ENCODE data around the gene DARS1. TPM values are rescaled to one million over a fixed set of nuclear protein-coding genes. Genes with fewer than 3 reads are reported as not detected.

The DARS1 gene
- total RNA-seq, 1 donor: 119 TPM

DNA sequence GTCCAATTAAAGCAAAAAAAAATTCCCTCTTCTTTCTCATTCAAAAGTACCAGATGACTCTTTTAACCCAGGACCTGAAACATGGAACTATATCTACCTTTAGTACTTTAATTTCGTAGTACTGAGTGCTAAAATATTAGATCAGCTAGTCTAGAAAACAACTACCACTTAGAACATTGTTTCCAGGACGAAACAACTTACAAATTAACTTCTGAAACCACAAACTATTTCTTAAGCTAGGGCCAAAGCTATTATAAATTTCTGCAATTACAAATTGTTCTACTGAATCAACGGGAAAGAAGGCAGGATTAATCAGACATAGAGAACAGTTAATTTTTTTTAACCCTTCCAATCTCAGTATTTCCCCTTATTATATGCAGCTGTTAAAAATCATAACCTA, 39.9 kb downstream of the DARS1 start:
- Histone ChIP-seq H3K4me3 (ENCODE audit: insufficient read depth, low read length) (no peak overlapping the region), H3K27me3 (ENCODE audit: insufficient read depth, low read length) (no peaks in the 10 kb centered on the region), H4K20me1 (ENCODE audit: insufficient read depth, low read length) (peaks cover 16% of the 10 kb centered on the region), H3K4me2 (ENCODE audit: insufficient read depth, low read length) (no peak overlapping the region), H2AFZ (ENCODE audit: low read length) (no peak overlapping the region), H3K36me3 (ENCODE audit: insufficient read depth, low read length) (no peaks in the 10 kb centered on the region), H3K79me2 (ENCODE audit: insufficient read depth, low read length) (peaks cover 34% of the 10 kb centered on the region), H3K9me3 (ENCODE audit: low read depth, low read length) (no peaks in the 10 kb centered on the region), H3K27ac (ENCODE audit: low read depth, low read length) (no peak overlapping the region), H3K4me1 (ENCODE audit: insufficient read depth, low read length) (peaks cover 18% of the 10 kb centered on the region)
- no peak for DNase-seq (ENCODE audit: insufficient read length, low spot score, missing footprints)
- TF ChIP-seq, protein P1, sequence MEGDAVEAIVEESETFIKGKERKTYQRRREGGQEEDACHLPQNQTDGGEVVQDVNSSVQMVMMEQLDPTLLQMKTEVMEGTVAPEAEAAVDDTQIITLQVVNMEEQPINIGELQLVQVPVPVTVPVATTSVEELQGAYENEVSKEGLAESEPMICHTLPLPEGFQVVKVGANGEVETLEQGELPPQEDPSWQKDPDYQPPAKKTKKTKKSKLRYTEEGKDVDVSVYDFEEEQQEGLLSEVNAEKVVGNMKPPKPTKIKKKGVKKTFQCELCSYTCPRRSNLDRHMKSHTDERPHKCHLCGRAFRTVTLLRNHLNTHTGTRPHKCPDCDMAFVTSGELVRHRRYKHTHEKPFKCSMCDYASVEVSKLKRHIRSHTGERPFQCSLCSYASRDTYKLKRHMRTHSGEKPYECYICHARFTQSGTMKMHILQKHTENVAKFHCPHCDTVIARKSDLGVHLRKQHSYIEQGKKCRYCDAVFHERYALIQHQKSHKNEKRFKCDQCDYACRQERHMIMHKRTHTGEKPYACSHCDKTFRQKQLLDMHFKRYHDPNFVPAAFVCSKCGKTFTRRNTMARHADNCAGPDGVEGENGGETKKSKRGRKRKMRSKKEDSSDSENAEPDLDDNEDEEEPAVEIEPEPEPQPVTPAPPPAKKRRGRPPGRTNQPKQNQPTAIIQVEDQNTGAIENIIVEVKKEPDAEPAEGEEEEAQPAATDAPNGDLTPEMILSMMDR (IDR thresholded peaks at IDR 0.05; ENCODE audit: extremely low read depth, low read depth, low read length): no peak

DNA sequence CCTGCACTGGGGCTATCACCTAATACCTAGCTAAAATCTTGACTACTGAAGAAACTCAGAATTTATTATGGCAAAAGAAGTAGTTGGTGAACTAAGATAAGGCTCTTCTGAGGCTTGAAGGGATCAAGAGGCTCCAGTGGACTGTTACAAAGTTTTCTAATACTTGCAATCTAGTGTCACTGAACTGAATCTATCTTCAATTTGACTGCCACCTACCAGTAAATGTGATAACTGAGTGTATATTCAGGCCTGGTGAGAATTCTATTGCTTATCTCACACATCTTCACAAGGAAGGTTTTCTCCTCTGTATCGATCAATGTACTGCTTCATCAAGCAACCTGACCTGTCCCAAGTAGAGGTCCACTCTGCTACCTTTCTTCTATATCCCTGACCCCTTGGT, 40.8 kb downstream of the DARS1 start:
- no peak overlapping the region for H3K27ac ChIP-seq (ENCODE audit: low read depth, low read length)
- no peaks in the 10 kb centered on the region for H3K9me3 ChIP-seq (ENCODE audit: low read depth, low read length)
- peaks cover 12% of the 10 kb centered on the region for H4K20me1 ChIP-seq (ENCODE audit: insufficient read depth, low read length)
- H3K36me3 ChIP-seq (ENCODE audit: insufficient read depth, low read length): no peaks in the 10 kb centered on the region
- H3K4me3 ChIP-seq (ENCODE audit: insufficient read depth, low read length): no peak overlapping the region
- no peaks in the 10 kb centered on the region for H3K27me3 ChIP-seq (ENCODE audit: insufficient read depth, low read length)
- TF ChIP-seq, protein P1 (IDR thresholded peaks at IDR 0.05; ENCODE audit: extremely low read depth, low read depth, low read length): no peak
- H2AFZ ChIP-seq (ENCODE audit: low read length): no peak overlapping the region
- DNase-seq (ENCODE audit: insufficient read length, low spot score, missing footprints): no peak
- H3K4me2 ChIP-seq (ENCODE audit: insufficient read depth, low read length): no peak overlapping the region
- peaks cover 29% of the 10 kb centered on the region for H3K79me2 ChIP-seq (ENCODE audit: insufficient read depth, low read length)
- peaks cover 14% of the 10 kb centered on the region for H3K4me1 ChIP-seq (ENCODE audit: insufficient read depth, low read length)

DNA sequence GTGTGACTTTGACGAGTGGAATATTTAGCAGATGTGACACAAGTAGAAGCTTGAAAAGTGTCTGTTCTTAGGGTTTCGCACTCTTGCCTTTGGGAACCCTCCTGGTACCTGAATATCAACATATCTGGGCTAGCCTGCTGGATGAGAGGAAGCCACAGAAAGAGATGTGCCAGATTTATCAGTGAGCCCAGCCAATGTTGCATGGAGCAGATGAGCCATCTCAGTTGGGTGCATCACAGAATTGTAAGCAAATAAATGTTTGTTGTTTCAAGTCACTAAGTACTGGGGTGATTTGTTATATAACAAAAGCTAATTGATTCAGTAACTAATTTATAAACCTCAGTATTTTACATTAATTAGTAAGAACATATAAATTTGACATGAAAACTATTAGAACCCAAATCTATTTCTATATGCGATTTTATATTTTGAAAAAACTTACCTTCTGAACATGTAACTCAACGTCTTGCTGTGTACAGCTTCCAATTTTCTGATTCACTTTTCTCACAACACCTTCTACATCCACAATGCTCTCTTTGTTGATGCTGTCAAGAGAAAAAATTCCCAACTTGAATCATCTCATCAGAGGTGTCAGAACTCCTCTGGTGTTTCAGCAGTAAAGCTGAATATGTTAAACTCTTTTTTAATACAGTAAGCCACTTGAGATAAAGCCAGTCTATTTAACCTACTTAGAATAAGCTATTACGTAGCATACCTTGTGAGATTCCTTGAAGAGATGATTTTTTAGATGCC, 42.3 kb downstream of the DARS1 start:
- no peak overlapping the region for H3K4me3 ChIP-seq (ENCODE audit: insufficient read depth, low read length)
- no peak overlapping the region for H2AFZ ChIP-seq (ENCODE audit: low read length)
- TF ChIP-seq, protein P1 (IDR thresholded peaks at IDR 0.05; ENCODE audit: extremely low read depth, low read depth, low read length): no peak
- no peaks in the 10 kb centered on the region for H3K9me3 ChIP-seq (ENCODE audit: low read depth, low read length)
- H3K4me2 ChIP-seq (ENCODE audit: insufficient read depth, low read length): no peak overlapping the region
- H3K36me3 ChIP-seq (ENCODE audit: insufficient read depth, low read length): no peaks in the 10 kb centered on the region
- peaks cover under 1% of the 10 kb centered on the region for H3K4me1 ChIP-seq (ENCODE audit: insufficient read depth, low read length)
- H3K79me2 ChIP-seq (ENCODE audit: insufficient read depth, low read length): peaks cover 23% of the 10 kb centered on the region
- no peak for DNase-seq (ENCODE audit: insufficient read length, low spot score, missing footprints)
- H3K27me3 ChIP-seq (ENCODE audit: insufficient read depth, low read length): no peaks in the 10 kb centered on the region
- peaks cover 7% of the 10 kb centered on the region for H4K20me1 ChIP-seq (ENCODE audit: insufficient read depth, low read length)
- no peak overlapping the region for H3K27ac ChIP-seq (ENCODE audit: low read depth, low read length)

DNA sequence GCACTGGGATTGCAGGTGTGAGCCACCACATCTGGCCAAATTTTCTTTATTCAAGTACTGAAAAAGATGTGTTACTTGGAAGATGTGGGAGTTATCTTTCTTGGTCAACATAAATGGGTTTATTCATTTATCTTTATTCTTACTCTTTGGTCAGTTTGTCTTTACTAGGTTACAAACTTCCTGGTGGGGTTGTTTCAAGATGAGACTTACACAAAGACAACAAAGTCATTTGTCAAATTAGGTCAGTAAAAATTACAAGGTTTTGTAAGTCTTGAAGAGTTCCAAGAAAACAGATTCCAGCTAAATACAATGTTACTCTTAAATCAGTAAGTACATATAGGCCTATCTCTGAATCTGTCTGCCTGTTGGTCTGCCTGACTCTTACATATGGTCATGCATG, 48.9 kb downstream of the DARS1 start:
- H3K27ac ChIP-seq (ENCODE audit: low read depth, low read length): no peak overlapping the region
- TF ChIP-seq, protein P1 (IDR thresholded peaks at IDR 0.05; ENCODE audit: extremely low read depth, low read depth, low read length): no peak
- H2AFZ ChIP-seq (ENCODE audit: low read length): no peak overlapping the region
- H3K9me3 ChIP-seq (ENCODE audit: low read depth, low read length): no peaks in the 10 kb centered on the region
- H3K79me2 ChIP-seq (ENCODE audit: insufficient read depth, low read length): peaks cover 4% of the 10 kb centered on the region
- H3K36me3 ChIP-seq (ENCODE audit: insufficient read depth, low read length): peaks cover 3% of the 10 kb centered on the region
- H4K20me1 ChIP-seq (ENCODE audit: insufficient read depth, low read length): no peaks in the 10 kb centered on the region
- no peaks in the 10 kb centered on the region for H3K4me1 ChIP-seq (ENCODE audit: insufficient read depth, low read length)
- no peaks in the 10 kb centered on the region for H3K27me3 ChIP-seq (ENCODE audit: insufficient read depth, low read length)
- no peak overlapping the region for H3K4me2 ChIP-seq (ENCODE audit: insufficient read depth, low read length)
- DNase-seq (ENCODE audit: insufficient read length, low spot score, missing footprints): no peak
- H3K4me3 ChIP-seq (ENCODE audit: insufficient read depth, low read length): no peak overlapping the region
